Mucosa of stomach (tissue), 1 donor: ENCODE data around the gene ZBED6.
"Not testable (repeated sequence)": the region's sequence is repeated elsewhere in the genome, so short reads cannot be mapped to it uniquely, and the experiment has no call there.

ENCODE experiments used
- H3K27me3 ChIP-seq: one replicate; pipeline ENCODE4 v1.7.0; 2013; ENCODE audit warnings: mild to moderate bottlenecking, low read length; ENCODE audit not compliant: control insufficient read depth, insufficient read depth
- H3K36me3 ChIP-seq: one replicate; pipeline ENCODE4 v1.7.0; 2013; ENCODE audit warnings: low read length; ENCODE audit not compliant: control insufficient read depth, insufficient read depth
- H3K4me1 ChIP-seq: one replicate; pipeline ENCODE4 v1.7.0; 2013; ENCODE audit warnings: mild to moderate bottlenecking, low read length; ENCODE audit not compliant: control insufficient read depth, insufficient read depth
- H3K4me3 ChIP-seq: one replicate; pipeline ENCODE4 v1.7.0; 2013; ENCODE audit warnings: low read length
- H3K9ac ChIP-seq: one replicate; pipeline ENCODE4 v1.7.0; 2013; ENCODE audit warnings: mild to moderate bottlenecking, low read length, moderate library complexity
- H3K9me3 ChIP-seq: one replicate; pipeline ENCODE4 v1.7.0; 2013; ENCODE audit warnings: mild to moderate bottlenecking, low read length, moderate library complexity; ENCODE audit not compliant: control insufficient read depth
- donor health status: Pancreatic carcinoma.

ZBED6 gene

DNA sequence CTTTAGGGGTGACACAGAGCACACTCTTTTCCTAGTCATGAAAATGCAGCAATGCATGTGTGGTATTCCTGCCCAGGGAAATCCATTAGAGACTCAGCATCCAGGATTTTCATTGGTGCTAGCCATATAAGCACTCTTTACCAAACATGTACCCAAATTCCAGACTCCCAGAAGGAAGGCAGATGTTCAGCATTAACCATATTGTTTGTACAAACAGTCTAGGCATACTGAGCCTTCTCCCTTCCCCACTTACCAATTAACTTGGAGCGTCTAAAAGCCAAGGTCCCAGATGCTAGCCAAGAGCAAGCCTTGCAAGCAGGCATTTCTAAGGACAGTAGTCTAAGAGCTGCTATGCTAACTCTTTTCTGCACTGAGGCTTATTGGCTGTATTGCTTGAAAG is 27.9 kb downstream of the ZBED6 start:
- Histone ChIP-seq H3K9ac (no peak overlapping the region), H3K9me3 (no peaks in the 10 kb centered on the region), H3K36me3 (no peaks in the 10 kb centered on the region), H3K4me3 (no peak overlapping the region), H3K4me1 (no peaks in the 10 kb centered on the region), H3K27me3 (no peaks in the 10 kb centered on the region)

DNA sequence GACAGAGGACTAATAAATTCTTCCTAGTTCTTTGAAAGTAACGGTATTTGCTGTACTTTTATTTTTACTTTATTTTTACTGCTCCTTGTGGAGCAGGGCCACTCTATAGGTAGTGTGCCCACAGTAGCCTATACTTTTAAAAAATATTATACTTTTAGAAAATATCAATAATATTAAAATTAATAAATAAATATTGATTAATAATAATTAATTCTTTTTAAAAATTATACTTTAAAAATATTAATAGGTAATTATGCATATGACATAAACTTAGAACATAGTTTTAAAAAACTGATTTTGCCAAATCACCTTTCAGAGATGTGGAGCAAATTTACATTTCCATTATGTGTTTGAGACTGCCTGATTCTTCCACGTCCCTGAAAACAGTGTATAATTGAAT is 30.8 kb downstream of the ZBED6 start:
- Histone ChIP-seq H3K36me3 (no peaks in the 10 kb centered on the region), H3K9ac (no peak overlapping the region), H3K9me3 (no peaks in the 10 kb centered on the region), H3K4me3 (no peak overlapping the region), H3K27me3 (no peaks in the 10 kb centered on the region), H3K4me1 (no peaks in the 10 kb centered on the region)

DNA sequence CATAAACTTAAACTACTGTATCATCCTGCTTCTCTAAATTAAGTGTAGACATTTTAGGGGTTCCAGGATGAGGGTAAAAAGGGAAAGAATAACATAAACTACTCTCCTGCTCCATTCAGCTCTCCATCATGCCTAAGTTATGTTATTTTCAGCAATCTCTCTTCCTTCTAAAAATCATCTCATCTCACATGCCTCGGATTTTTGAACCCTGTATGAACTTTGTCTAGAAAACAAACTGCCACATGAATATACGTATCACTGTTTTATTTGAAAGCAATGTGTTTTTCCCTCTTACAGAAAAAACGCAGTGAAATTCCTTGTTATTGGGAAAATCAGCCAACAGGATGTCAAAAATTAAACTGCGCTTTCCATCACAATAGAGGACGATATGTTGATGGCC is 32.6 kb downstream of the ZBED6 start:
- no peaks in the 10 kb centered on the region for H3K4me1 ChIP-seq
- H3K4me3 ChIP-seq: no peak overlapping the region
- H3K9me3 ChIP-seq: no peaks in the 10 kb centered on the region
- H3K27me3 ChIP-seq: no peaks in the 10 kb centered on the region
- H3K9ac ChIP-seq: no peak overlapping the region
- H3K36me3 ChIP-seq: no peaks in the 10 kb centered on the region

DNA sequence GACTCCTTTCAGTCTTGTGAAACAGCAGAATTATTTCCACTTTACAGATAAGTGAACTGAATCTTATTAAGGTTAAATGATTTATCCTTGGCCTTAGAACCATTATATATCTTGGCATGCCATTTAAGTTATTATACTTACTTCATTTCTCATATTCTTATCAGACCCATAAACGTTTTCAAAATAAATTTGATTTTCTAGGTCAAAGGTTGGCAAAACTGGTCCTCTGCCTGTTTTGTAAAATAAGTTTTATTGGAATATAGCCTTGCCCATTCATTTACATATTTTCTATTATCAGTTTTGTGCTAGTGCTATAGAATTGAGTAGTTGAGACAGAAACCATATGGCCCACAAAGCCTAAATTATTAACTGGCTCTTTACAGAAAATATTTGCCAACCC is 33.1 kb downstream of the ZBED6 start:
- no peaks in the 10 kb centered on the region for H3K36me3 ChIP-seq
- H3K4me3 ChIP-seq: no peak overlapping the region
- H3K9ac ChIP-seq: no peak overlapping the region

DNA sequence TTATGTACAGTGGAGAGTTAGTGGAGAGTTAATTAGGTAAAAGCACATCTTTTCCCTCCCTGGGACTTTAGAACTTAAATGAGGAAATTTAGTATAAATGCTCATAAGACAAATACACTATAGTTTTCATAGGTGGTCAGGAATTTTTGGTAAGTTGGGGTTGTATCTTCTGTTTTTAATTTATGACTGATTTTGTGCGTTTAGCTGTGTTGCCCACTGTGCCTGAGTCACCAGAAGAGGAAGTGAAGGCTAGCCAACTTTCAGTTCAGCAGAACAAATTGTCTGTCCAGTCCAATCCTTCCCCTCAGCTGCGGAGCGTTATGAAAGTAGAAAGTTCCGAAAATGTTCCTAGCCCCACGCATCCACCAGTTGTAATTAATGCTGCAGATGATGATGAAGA is 33.8 kb downstream of the ZBED6 start:
- H3K4me3 ChIP-seq, H3K36me3 ChIP-seq, H3K27me3 ChIP-seq, H3K4me1 ChIP-seq, H3K9ac ChIP-seq, H3K9me3 ChIP-seq: not testable (repeated sequence)

More for the DNA sequence above, 33.1 kb downstream of the ZBED6 start:
- no peaks in the 10 kb centered on the region for H3K9me3 ChIP-seq
- H3K27me3 ChIP-seq: no peaks in the 10 kb centered on the region
- no peaks in the 10 kb centered on the region for H3K4me1 ChIP-seq

DNA sequence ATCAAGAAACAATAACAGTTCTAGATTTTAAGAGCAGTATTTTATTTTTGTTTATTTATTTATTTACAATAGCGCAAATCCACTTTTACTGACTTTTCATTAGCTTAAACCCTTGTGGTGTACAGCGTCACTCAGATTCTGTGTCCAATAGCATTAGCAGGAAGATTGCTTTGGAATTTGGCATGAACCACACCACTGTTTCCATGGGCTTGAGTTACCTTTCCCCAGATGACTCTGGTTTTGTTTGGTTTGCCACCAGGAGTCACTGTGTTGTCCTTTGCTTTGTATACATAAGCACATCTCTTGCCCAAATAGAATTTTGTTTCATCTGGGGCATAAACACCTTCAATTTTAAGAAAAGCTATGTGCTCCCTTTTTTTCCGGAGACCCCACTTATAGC is 40.1 kb downstream of the ZBED6 start:
- Histone ChIP-seq H3K9ac (no peak overlapping the region), H3K4me1 (no peaks in the 10 kb centered on the region), H3K4me3 (no peak overlapping the region), H3K36me3 (peaks cover 4% of the 10 kb centered on the region), H3K27me3 (no peaks in the 10 kb centered on the region), H3K9me3 (no peaks in the 10 kb centered on the region)

DNA sequence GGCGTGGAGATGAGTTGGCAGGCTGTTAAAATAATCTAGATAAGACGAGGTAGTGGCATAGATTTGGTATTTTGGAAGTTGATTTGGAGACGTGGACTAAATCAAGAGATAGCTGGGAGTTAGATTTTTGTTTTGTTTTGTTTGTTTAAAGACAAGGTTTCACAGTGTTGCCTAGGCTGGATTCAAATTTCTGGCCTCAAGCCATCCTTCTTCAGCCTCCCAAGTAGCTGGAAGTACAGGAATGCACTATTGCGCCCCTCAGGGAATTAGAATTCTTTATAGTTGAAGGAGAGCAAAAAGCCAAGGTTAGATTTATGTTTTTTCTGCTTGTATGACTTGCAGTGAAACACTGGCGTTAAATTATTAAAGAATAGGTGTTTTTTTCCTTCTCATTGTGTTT is 43.7 kb downstream of the ZBED6 start:
- peaks cover 4% of the 10 kb centered on the region for H3K36me3 ChIP-seq
- no peak overlapping the region for H3K4me3 ChIP-seq
- no peaks in the 10 kb centered on the region for H3K4me1 ChIP-seq
- H3K27me3 ChIP-seq: no peaks in the 10 kb centered on the region
- H3K9me3 ChIP-seq: no peaks in the 10 kb centered on the region
- H3K9ac ChIP-seq: no peak overlapping the region

DNA sequence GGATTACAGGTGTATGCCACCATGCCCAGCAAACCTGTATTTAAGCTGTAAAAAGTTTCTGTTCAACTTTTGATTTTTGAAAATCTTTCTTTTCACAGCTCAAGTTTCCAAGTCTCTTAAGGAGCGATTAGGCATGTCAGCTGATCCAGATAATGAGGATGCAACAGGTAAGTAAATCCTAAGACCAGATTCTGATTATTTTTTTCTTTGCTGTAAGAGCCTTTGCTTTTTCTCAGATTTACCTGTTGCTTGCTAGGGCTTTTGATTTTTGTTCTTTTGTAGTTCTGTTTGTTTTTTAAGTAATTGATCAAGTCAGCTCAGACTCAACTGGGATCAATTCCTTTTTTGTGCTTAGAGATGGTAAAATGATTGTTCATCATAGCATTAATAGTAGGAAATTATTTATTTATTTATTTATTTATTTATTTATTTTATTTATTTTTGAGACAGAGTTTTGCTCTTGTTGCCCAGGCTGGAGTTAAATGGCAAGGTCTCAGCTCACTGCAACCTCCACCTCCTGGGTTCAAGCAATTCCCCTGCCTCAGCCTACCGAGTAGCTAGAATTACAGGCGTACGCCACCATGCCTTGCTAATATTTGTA is 44.9 kb downstream of the ZBED6 start:
- Histone ChIP-seq H3K36me3 (peaks cover 5% of the 10 kb centered on the region), H3K9ac (no peak overlapping the region), H3K27me3 (no peaks in the 10 kb centered on the region), H3K9me3 (no peaks in the 10 kb centered on the region), H3K4me1 (no peaks in the 10 kb centered on the region), H3K4me3 (no peak overlapping the region)

DNA sequence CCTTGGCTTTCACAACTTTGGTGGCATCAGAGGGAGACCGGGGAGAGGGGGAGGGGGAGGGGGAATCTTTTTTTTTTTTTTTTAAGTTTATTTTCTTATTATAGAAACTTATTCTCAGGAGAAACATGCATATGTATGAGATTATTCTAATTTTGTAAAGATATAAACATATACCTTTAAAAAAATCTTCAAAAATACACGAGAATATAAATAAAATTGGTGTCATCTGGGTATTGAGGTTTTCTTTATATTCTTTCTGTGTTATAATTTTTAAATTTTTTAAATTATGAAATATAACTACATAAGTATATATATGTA is 47.1 kb downstream of the ZBED6 start:
- H3K9me3 ChIP-seq: no peaks in the 10 kb centered on the region
- no peak overlapping the region for H3K9ac ChIP-seq
- no peaks in the 10 kb centered on the region for H3K4me1 ChIP-seq
- H3K4me3 ChIP-seq: no peak overlapping the region
- H3K36me3 ChIP-seq: peaks cover 10% of the 10 kb centered on the region
- no peaks in the 10 kb centered on the region for H3K27me3 ChIP-seq

DNA sequence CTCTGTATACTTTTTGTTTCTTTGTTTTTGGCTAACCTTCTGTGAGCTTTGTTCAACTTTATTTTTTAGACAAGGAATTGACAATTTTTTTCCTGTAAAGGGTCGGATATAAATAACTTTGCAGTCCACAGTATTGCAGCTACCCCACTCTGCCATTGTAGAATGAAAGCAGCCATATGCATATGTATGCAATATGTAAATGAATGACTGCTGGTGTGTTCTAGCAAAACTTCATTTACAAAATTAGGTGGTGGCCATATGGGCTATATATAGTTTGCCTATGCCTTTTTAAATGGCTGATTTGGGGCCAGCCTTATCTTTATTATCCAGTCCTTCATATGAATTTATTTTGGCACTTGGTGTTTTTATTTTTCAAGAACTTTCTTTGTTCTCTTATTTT is 48.0 kb downstream of the ZBED6 start:
- no peaks in the 10 kb centered on the region for H3K27me3 ChIP-seq
- no peaks in the 10 kb centered on the region for H3K4me1 ChIP-seq
- H3K9ac ChIP-seq: no peak overlapping the region
- H3K9me3 ChIP-seq: no peaks in the 10 kb centered on the region
- H3K36me3 ChIP-seq: peaks cover 14% of the 10 kb centered on the region
- H3K4me3 ChIP-seq: no peak overlapping the region
